ENCODE measurements around the gene STAB2. TPM values are rescaled to one million over a fixed set of nuclear protein-coding genes. Genes with fewer than 3 reads are reported as not detected.

STAB2 gene
- total and polyA plus RNA-seq, 4 donors, result 3.4 to 42.6 (median 16.6) TPM

- no peak for TF ChIP-seq EGR1 (IDR thresholded peaks at IDR 0.05; ENCODE audit: low read depth in 2 of 2)
- TF ChIP-seq RXRA (IDR thresholded peaks at IDR 0.05), result no peak
- TF ChIP-seq CTCF (IDR thresholded peaks at IDR 0.05; ENCODE audit: low read depth, low read length, missing input control), result no peak
- TF ChIP-seq HNF4G (IDR thresholded peaks at IDR 0.05), result no peak
- TF ChIP-seq FOXA1 (IDR thresholded peaks at IDR 0.05), result no peak
- TF ChIP-seq JUND (IDR thresholded peaks at IDR 0.05), result no peak
- TF ChIP-seq SP1 (IDR thresholded peaks at IDR 0.05), result no peak
- no peak for TF ChIP-seq TAF1 (conservative IDR thresholded peaks at IDR 0.05)
- no peak for TF ChIP-seq FOXA2 (IDR thresholded peaks at IDR 0.05)
- TF ChIP-seq GABPA (IDR thresholded peaks at IDR 0.05 in 1 of 2, conservative IDR thresholded peaks at IDR 0.05 in 1 of 2), result no peak
- no peak for TF ChIP-seq RAD21 (IDR thresholded peaks at IDR 0.05)
- no peak for TF ChIP-seq ATF3 (IDR thresholded peaks at IDR 0.05)
- no peak for TF ChIP-seq YY1 (IDR thresholded peaks at IDR 0.05)
- no peak for TF ChIP-seq REST (IDR thresholded peaks at IDR 0.05)
- TF ChIP-seq ZBTB33 (IDR thresholded peaks at IDR 0.05), result no peak
- no peak for TF ChIP-seq NR2F2 (IDR thresholded peaks at IDR 0.05)
- TF ChIP-seq MAX (IDR thresholded peaks at IDR 0.05), result no peak
- TF ChIP-seq HNF4A (conservative IDR thresholded peaks at IDR 0.05), result no peak
- WGBS, result 77% methylated on average over 9 of the region's 9 CpGs
- H3K4me1 ChIP-seq (ENCODE audit: control insufficient read depth in 4 of 4, insufficient read depth in 4 of 4, low read length in 3 of 4), result peaks cover 0 to 5% (median 0%) of the 10 kb centered on the region in 4 donors
- H3K27me3 ChIP-seq (ENCODE audit: control insufficient read depth in 4 of 4, insufficient read depth in 4 of 4, low read length in 3 of 4), result no peaks in the 10 kb centered on the region
- no peaks in the 10 kb centered on the region for H3K36me3 ChIP-seq (ENCODE audit: control insufficient read depth in 4 of 4, insufficient read depth in 3 of 4, low read depth in 1 of 4, low read length in 3 of 4)
- H3K9ac ChIP-seq (ENCODE audit: low read depth in 1 of 2, low read length in 2 of 2), result no peak overlapping the region
- DNase-seq (ENCODE audit: low spot score), result no peak
- no peak overlapping the region for H3K27ac ChIP-seq (ENCODE audit: low read depth in 1 of 2, low read length in 2 of 2)
- H3K9me3 ChIP-seq (ENCODE audit: control insufficient read depth in 4 of 4, low read length in 3 of 4), result no peaks in the 10 kb centered on the region
- no peak overlapping the region for H3K4me3 ChIP-seq (ENCODE audit: low read depth in 1 of 3, low read length in 3 of 3)
Observed at GRCh38 chr12:103697971-103698751, 111.1 kb downstream of the STAB2 start.

Measured in liver (tissue), 9 donors.